AG04449 (cell line): ENCODE data around the gene RPH3AL.

Experiments used
- CTCF ChIA-PET: fragments of 350-600 bp; formaldehyde crosslinking; extraction: SDS; loops from one replicate; lab custom pipeline; 2021; ENCODE audit warnings: antibody characterized with exemption; lab: Yijun Ruan, JAX
- POLR2A ChIA-PET: fragments of 400-600, 350-600 bp; formaldehyde crosslinking; extraction: SDS; loops from one replicate; lab custom pipeline; 2020; ENCODE audit warnings: antibody characterized with exemption, inconsistent platforms; lab: Yijun Ruan, JAX
- DNase-seq: peaks from one replicate; pipeline ENCODE4 v3.0.0-alpha.2; 2010; ENCODE audit warnings: low read depth, low spot score
- H3K4me3 ChIP-seq: 2 replicates; pipeline ENCODE4 v1.5.1; 2011; ENCODE audit warnings: low read depth, mild to moderate bottlenecking, control low read depth, low read length
- TF ChIP-seq, protein P1 (sequence below): IDR thresholded peaks from one replicate; pipeline ENCODE4 v1.5.1; 2011; ENCODE audit warnings: mild to moderate bottlenecking, moderate library complexity, low read length, control low read depth, inconsistent platforms; ENCODE audit not compliant: insufficient read depth; ENCODE audit errors: missing control alignments

Gene RPH3AL

DNA sequence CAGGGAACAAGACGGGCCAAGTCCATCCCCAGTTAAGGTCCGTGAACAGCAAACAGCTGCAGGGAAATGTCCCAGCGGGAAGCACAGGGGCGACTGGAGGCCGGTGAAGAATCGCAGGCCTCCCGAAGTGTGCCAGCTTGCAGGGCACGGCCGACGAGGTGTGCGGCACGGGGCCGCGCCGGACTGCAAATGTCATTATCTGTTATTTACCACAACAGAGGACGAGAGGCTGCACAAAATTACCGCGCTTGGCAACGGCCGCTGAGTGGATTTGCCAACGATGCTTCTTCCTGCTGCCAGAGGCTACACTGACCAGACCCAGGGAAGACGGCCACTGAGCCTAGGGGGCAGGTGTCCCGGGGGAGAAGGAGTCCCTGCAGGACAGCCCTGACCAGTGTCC is 53.1 kb downstream of the RPH3AL start:
- TF ChIP-seq, protein P1, sequence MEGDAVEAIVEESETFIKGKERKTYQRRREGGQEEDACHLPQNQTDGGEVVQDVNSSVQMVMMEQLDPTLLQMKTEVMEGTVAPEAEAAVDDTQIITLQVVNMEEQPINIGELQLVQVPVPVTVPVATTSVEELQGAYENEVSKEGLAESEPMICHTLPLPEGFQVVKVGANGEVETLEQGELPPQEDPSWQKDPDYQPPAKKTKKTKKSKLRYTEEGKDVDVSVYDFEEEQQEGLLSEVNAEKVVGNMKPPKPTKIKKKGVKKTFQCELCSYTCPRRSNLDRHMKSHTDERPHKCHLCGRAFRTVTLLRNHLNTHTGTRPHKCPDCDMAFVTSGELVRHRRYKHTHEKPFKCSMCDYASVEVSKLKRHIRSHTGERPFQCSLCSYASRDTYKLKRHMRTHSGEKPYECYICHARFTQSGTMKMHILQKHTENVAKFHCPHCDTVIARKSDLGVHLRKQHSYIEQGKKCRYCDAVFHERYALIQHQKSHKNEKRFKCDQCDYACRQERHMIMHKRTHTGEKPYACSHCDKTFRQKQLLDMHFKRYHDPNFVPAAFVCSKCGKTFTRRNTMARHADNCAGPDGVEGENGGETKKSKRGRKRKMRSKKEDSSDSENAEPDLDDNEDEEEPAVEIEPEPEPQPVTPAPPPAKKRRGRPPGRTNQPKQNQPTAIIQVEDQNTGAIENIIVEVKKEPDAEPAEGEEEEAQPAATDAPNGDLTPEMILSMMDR = no peak
- CTCF ChIA-PET = no interaction called here
- no peak for DNase-seq
- no peak overlapping the region for H3K4me3 ChIP-seq
- POLR2A ChIA-PET = no interaction called here

DNA sequence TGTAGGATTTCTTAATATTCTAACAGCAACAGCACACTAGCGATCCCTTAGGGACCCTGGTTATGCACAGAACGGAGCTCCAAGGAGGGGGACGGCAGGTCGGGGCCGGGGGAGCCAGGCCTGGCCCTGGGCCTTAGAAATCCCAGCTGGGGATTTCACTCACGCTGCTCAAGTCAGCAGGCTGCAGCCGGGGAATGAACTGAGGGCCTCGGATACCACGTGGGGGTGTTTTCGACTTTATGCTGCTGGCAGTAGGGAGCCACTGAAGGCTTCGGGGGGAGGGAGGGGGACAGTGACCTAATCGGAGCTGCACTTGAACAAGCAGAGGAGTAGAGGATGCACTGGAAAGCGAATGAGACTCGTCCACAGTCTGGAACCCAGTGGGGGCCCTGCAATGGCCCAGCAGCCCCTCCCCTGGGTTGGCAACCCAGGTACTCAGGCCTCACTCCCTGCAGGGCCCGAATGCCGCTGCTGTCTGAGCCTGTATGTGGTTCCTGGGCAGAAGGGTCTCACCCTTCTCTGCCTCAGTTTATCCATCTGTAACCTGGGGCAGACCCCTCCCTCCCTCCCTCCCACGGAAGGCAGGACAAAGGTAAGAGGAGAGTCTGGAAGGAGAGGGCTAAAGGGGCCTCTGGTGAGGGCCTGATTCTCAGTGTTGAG is 53.7 kb downstream of the RPH3AL start:
- POLR2A ChIA-PET = no interaction called here
- TF ChIP-seq, protein P1 = no peak
- CTCF ChIA-PET = no interaction called here
- no peak for DNase-seq
- H3K4me3 ChIP-seq = no peak overlapping the region

DNA sequence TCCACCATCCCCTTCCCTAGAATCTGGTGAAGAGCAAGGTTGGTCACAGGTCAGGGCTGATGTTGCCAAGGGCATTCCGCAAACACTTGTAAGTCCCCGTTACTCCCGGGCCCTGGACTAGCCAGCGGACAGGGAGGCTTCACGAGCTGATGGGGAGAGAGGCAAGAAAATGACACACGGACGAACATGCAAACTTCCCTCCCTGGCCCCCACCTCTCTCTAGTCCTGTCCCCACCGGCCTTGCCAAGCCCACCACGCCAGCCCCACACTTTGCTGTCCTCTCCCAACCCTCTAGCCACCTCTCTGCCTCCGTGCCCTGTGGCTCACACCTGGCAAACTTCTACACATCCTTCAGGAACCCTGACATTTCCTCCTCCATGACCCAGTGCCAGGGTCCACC is 54.8 kb downstream of the RPH3AL start:
- ChIA-PET POLR2A (no interaction called here), CTCF (no interaction called here)
- TF ChIP-seq, protein P1 = no peak
- DNase-seq = no peak
- no peak overlapping the region for H3K4me3 ChIP-seq

DNA sequence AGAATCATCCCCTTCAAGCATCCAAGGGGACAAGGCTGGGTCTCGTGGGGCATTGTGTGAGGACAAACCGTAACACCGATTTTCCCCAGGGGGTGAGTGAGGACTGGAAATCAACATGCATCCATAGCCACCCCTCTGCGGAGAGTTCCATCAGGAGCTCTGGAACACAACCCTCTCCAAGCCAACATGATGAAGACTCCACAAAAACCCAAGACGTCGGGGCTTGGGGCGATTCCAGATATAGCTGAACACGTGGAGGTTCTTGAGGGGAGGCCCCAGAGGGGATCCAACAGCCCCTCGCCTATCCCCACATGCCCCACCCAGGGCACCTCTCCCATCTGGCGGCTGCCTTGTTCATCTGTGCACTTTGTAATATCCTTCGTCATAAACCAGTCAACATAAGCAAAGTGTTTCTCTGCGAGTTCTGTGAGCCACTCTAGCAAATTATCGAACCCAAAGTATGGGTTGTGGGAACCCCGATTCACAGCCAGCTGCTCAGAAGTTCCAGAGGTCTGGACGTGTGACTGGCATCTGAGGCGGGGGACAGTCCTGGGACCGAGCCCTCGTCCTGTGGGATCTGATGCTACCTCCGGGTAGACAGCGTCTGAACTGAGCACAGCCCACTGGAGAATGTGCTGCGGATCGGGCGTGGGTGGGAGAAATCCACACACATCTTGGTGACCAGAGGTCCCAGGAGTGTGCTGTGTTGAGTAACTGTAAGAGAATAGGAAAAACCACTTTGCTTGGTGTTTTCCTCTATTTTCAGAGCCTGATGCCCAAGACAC is 55.5 kb downstream of the RPH3AL start:
- CTCF ChIA-PET = no interaction called here

DNA sequence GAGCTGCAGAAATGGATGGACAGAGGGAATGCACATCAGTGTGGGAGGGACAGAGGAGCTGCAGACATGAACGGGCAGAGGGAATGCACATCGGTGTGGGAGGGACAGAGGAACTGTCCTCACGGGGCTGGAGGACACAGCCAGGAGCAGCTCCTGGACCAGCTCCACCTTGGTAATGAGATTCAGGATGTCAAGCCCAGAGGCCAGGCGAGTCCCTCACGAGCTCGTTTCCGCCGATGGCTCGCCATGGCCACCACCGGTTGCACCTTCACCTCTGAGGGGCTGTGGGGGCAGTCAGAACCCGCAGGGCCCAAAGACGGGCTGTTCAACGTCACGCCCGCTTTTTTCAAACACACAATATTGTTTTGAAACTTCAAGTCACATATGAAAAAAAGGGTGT is 56.2 kb downstream of the RPH3AL start:
- ChIA-PET CTCF (no interaction called here), POLR2A (no interaction called here)
- no peak for DNase-seq
- TF ChIP-seq, protein P1 = no peak
- no peak overlapping the region for H3K4me3 ChIP-seq

More for the DNA sequence above, 55.5 kb downstream of the RPH3AL start:
- DNase-seq = no peak
- no peak overlapping the region for H3K4me3 ChIP-seq
- POLR2A ChIA-PET = no interaction called here
- TF ChIP-seq, protein P1 = no peak
